NCI-H1930 (cell line): ENCODE results near the gene PLXNA2.

Experiments
- DNase-seq, 2 experiments: peaks; one replicate each; lab custom pipeline; 2025; lab: John Stamatoyannopoulos, UW

Gene PLXNA2

GRCh38 chr1:208159555-208160258 lies 84.5 kb downstream of the PLXNA2 start:
- no peak for DNase-seq

- no peak for DNase-seq
Observed at GRCh38 chr1:208158640-208159554, 85.3 kb downstream of the PLXNA2 start.

GRCh38 chr1:208157769-208158168 lies 86.4 kb downstream of the PLXNA2 start:
- no peak for DNase-seq

GRCh38 chr1:208156741-208157140 lies 87.4 kb downstream of the PLXNA2 start:
- no peak for DNase-seq

- DNase-seq = no peak
Observed at GRCh38 chr1:208156310-208156709, 87.9 kb downstream of the PLXNA2 start.

GRCh38 chr1:208154679-208155642 lies 89.2 kb downstream of the PLXNA2 start:
- no peak for DNase-seq

GRCh38 chr1:208154040-208154439 lies 90.1 kb downstream of the PLXNA2 start:
- DNase-seq = no peak

- no peak for DNase-seq
Observed at GRCh38 chr1:208153386-208153785, 90.8 kb downstream of the PLXNA2 start.

- DNase-seq = no peak
Observed at GRCh38 chr1:208151728-208152598, 92.2 kb downstream of the PLXNA2 start.

GRCh38 chr1:208150833-208151458 lies 93.2 kb downstream of the PLXNA2 start:
- DNase-seq = no peak

GRCh38 chr1:208149776-208150514 lies 94.2 kb downstream of the PLXNA2 start:
- no peak for DNase-seq

- DNase-seq = no peak
Observed at GRCh38 chr1:208149213-208149612, 95.0 kb downstream of the PLXNA2 start.

GRCh38 chr1:208148380-208148779 lies 95.8 kb downstream of the PLXNA2 start:
- DNase-seq = no peak

GRCh38 chr1:208146650-208147049 lies 97.5 kb downstream of the PLXNA2 start:
- no peak for DNase-seq

GRCh38 chr1:208145167-208145566 lies 99.0 kb downstream of the PLXNA2 start:
- no peak for DNase-seq

- DNase-seq = no peak
Observed at GRCh38 chr1:208142590-208143382, 101.4 kb downstream of the PLXNA2 start.

- DNase-seq = no peak
Observed at GRCh38 chr1:208141610-208142192, 102.5 kb downstream of the PLXNA2 start.

- DNase-seq = no peak
Observed at GRCh38 chr1:208139434-208140045, 104.6 kb downstream of the PLXNA2 start.
